Bronchial epithelial cell (primary cell): ENCODE results near the gene DRD3. TPM values are rescaled to one million over a fixed set of nuclear protein-coding genes. Genes with fewer than 3 reads are reported as not detected.

ENCODE experiments used
- total RNA-seq: library from RNA; depleted of rRNA; stranded (reverse); fragments of >200 nt; gene quantifications from 2 replicates; pipeline ENCODE4 v1.2.1, GENCODE V29; 2014

The DRD3 gene
- total RNA-seq, 1 donor from 2014 or later, result not detected

Other genes starting within 250 kb of the DRD3 start
- gene ZDHHC23, start 231.0 kb downstream of the DRD3 start, total RNA-seq, result 1.3 TPM in 2 replicates
- gene CCDC191, start 122.5 kb downstream of the DRD3 start, total RNA-seq, result 1.6 and 1.9 TPM in 2 replicates
- gene QTRT2, start 122.3 kb downstream of the DRD3 start, total RNA-seq, result 18.9 and 20.5 TPM in 2 replicates
- not detected in 2 replicates for gene ZNF80, start 58.5 kb upstream of the DRD3 start, total RNA-seq
- not detected in 2 replicates for gene TIGIT, start 115.0 kb upstream of the DRD3 start, total RNA-seq